Stomach (tissue), 4 donors: ENCODE results near the gene LEKR1.

Experiments used
- EP300 ChIP-seq: sonication (generic); formaldehyde crosslinking; IDR thresholded peaks from one replicate; pipeline ENCODE4 v1.6.1; 2017; ENCODE audit warnings: antibody characterized with exemption
- POLR2A ChIP-seq, 4 donors: fragments of 450-650 bp; IDR thresholded peaks; one replicate each; pipeline ENCODE4 v1.6.1; 2016; ENCODE audit warnings: antibody characterized with exemption in 4 of 4, control low read depth in 2 of 4, mild to moderate bottlenecking in 1 of 4, moderate library complexity in 1 of 4
- TF ChIP-seq, protein P1 (sequence below), 7 experiments: fragments of 450-650 bp in 4 of 7; fragments of 200-600 bp in 3 of 7; sonication (generic) in 3 of 7; IDR thresholded peaks; one replicate each; pipeline ENCODE4 v1.5.1; 2016 to 2019; ENCODE audit warnings: antibody characterized with exemption in 7 of 7, control low read depth in 2 of 7, mild to moderate bottlenecking in 1 of 7

DNA sequence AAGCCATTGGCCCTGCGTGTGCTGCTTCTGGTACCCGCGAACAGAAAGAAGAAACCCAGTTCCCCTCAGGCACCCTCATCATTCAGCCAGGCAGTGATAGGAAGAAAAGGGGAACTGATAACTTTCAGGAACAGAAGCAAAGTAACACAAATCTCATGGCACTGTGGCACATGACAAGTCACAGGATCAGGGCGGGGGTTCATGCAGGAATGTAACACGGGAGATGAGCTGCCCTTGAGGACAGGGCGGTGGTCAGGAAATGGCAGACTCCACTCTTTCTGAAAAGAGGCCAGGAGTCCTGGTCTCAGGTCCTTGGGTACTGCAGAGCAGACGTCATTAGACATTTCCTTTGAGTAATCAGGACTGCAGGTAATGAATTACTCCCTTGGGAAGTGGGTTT lies 238.2 kb downstream of the LEKR1 start:
- no peak for TF ChIP-seq EP300
- TF ChIP-seq, protein P1, sequence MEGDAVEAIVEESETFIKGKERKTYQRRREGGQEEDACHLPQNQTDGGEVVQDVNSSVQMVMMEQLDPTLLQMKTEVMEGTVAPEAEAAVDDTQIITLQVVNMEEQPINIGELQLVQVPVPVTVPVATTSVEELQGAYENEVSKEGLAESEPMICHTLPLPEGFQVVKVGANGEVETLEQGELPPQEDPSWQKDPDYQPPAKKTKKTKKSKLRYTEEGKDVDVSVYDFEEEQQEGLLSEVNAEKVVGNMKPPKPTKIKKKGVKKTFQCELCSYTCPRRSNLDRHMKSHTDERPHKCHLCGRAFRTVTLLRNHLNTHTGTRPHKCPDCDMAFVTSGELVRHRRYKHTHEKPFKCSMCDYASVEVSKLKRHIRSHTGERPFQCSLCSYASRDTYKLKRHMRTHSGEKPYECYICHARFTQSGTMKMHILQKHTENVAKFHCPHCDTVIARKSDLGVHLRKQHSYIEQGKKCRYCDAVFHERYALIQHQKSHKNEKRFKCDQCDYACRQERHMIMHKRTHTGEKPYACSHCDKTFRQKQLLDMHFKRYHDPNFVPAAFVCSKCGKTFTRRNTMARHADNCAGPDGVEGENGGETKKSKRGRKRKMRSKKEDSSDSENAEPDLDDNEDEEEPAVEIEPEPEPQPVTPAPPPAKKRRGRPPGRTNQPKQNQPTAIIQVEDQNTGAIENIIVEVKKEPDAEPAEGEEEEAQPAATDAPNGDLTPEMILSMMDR (IDR thresholded peaks at IDR 0.05), result no peak
- TF ChIP-seq POLR2A (IDR thresholded peaks at IDR 0.05), result no peak
